GM18909 (cell line): ENCODE results near the gene ZNF280D.

ENCODE experiments used
- ATAC-seq: cut with Tn5 transposase; IDR thresholded peaks from one replicate; pipeline ENCODE4 v1.9.1; 2021; ENCODE audit warnings: mild to moderate bottlenecking; ENCODE audit not compliant: unreplicated experiment, poor library complexity

The ZNF280D gene

GRCh38 chr15:56752986-56753385 is 19.7 kb upstream of the ZNF280D start:
- ATAC-seq: no peak

- no peak for ATAC-seq
These were observed 16.7 kb upstream of the ZNF280D start for GRCh38 chr15:56749982-56750381.

GRCh38 chr15:56744701-56745683 is 11.7 kb upstream of the ZNF280D start:
- ATAC-seq: no peak

- no peak for ATAC-seq
These were observed 8.2 kb upstream of the ZNF280D start for GRCh38 chr15:56741541-56741940.

GRCh38 chr15:56739964-56740640 is 6.8 kb upstream of the ZNF280D start:
- no peak for ATAC-seq

GRCh38 chr15:56739474-56739873 is 6.2 kb upstream of the ZNF280D start:
- ATAC-seq: no peak

- no peak for ATAC-seq
These were observed 4.5 kb upstream of the ZNF280D start for GRCh38 chr15:56737791-56738190.

GRCh38 chr15:56736881-56737707 is 3.8 kb upstream of the ZNF280D start:
- ATAC-seq: no peak

- ATAC-seq: no peak
These were observed 3.0 kb upstream of the ZNF280D start for GRCh38 chr15:56736308-56736707.

- ATAC-seq: no peak
These were observed 2.3 kb upstream of the ZNF280D start for GRCh38 chr15:56735589-56735988.

GRCh38 chr15:56734013-56734635 is 815 bp upstream of the ZNF280D start:
- ATAC-seq: no peak

GRCh38 chr15:56732886-56733135 is 498 bp downstream of the ZNF280D start:
- ATAC-seq: no peak

- ATAC-seq: peak; percentile 3
These were observed 999 bp downstream of the ZNF280D start for GRCh38 chr15:56732135-56732885.

GRCh38 chr15:56731548-56731947 is 1.8 kb downstream of the ZNF280D start:
- no peak for ATAC-seq

- ATAC-seq: no peak
These were observed 3.7 kb downstream of the ZNF280D start for GRCh38 chr15:56729561-56729960.

GRCh38 chr15:56725386-56725785 is 7.9 kb downstream of the ZNF280D start:
- no peak for ATAC-seq

GRCh38 chr15:56724232-56724631 is 9.1 kb downstream of the ZNF280D start:
- no peak for ATAC-seq

- no peak for ATAC-seq
These were observed 9.5 kb downstream of the ZNF280D start for GRCh38 chr15:56723787-56724186.

- no peak for ATAC-seq
These were observed 13.3 kb downstream of the ZNF280D start for GRCh38 chr15:56719774-56720555.
